PC-3 (cell line): ENCODE measurements around the gene PRUNE2. TPM values are rescaled to one million over a fixed set of nuclear protein-coding genes. Genes with fewer than 3 reads are reported as not detected.

Experiments
- ATAC-seq: fragments of 200-7000 bp; cut with Tn5 transposase; 2 replicates; pipeline ENCODE4 v1.9.1; 2020; ENCODE audit warnings: mild to moderate bottlenecking, moderate library complexity
- BruUV-seq: library from RNA; stranded (reverse); fragments of 400-500 nt; replicated peaks from 2 replicates; lab custom pipeline; 2021; lab: Mats Ljungman, UMichigan
- CTCF ChIA-PET: fragments of 300-600 bp; sonication (Branson Sonifier 250); formaldehyde crosslinking; loops from one replicate; lab custom pipeline; 2022; ENCODE audit warnings: antibody characterized with exemption; lab: Charles Lee
- POLR2A ChIA-PET: fragments of 300-600 bp; sonication (Branson Sonifier 250); formaldehyde crosslinking; loops from one replicate; lab custom pipeline; 2022; ENCODE audit warnings: antibody characterized with exemption; ENCODE audit not compliant: unreplicated experiment; lab: Charles Lee
- DNase-seq: peaks from one replicate; pipeline ENCODE4 v3.0.0-alpha.2; 2015
- H2AFZ ChIP-seq: fragments of 300-600 bp; sonication (generic); 2 replicates; pipeline ENCODE4 v1.6.0; 2016; ENCODE audit warnings: antibody characterized with exemption, low read length
- H3F3A ChIP-seq: fragments of 300-600 bp; sonication (generic); one replicate; pipeline ENCODE4 v1.6.0; 2017; ENCODE audit warnings: antibody characterized with exemption, low read length, control low read depth, mild to moderate bottlenecking; ENCODE audit not compliant: unreplicated experiment
- H3K27ac ChIP-seq: fragments of 300-600 bp; sonication (generic); 2 replicates; pipeline ENCODE4 v1.5.1; 2016; ENCODE audit warnings: mild to moderate bottlenecking, low read length
- H3K27me3 ChIP-seq: fragments of 300-600 bp; sonication (generic); 2 replicates; pipeline ENCODE4 v1.6.1; 2016; ENCODE audit warnings: low read length, mixed read lengths
- H3K36me3 ChIP-seq: fragments of 300-600 bp; sonication (generic); 2 replicates; pipeline ENCODE4 v1.6.1; 2016; ENCODE audit warnings: low read depth, mixed run types, low read length, mixed read lengths
- H3K4me1 ChIP-seq: fragments of 300-600 bp; sonication (generic); 2 replicates; pipeline ENCODE4 v1.5.1; 2016; ENCODE audit warnings: low read length; ENCODE audit not compliant: insufficient read depth
- H3K4me2 ChIP-seq: fragments of 300-600 bp; sonication (generic); 2 replicates; pipeline ENCODE4 v1.6.0; 2016; ENCODE audit warnings: low read length
- H3K4me3 ChIP-seq: fragments of 300-600 bp; sonication (generic); 2 replicates; pipeline ENCODE4 v1.5.1; 2016; ENCODE audit warnings: mild to moderate bottlenecking, low read length, mixed read lengths
- H3K79me2 ChIP-seq: fragments of 300-600 bp; sonication (generic); 2 replicates; pipeline ENCODE4 v1.6.1; 2017; ENCODE audit warnings: low read length, mixed read lengths
- H3K9ac ChIP-seq: fragments of 300-600 bp; sonication (generic); 2 replicates; pipeline ENCODE4 v1.6.0; 2016; ENCODE audit warnings: mild to moderate bottlenecking, low read length
- H3K9me2 ChIP-seq: fragments of 300-600 bp; sonication (generic); replicated peaks from 2 replicates; pipeline ENCODE4 v1.6.1; 2016; ENCODE audit warnings: mixed run types, low read length, mixed read lengths
- H3K9me3 ChIP-seq: fragments of 300-600 bp; sonication (generic); 2 replicates; pipeline ENCODE4 v1.6.1; 2016; ENCODE audit warnings: low read length, mixed read lengths
- H4K20me1 ChIP-seq: fragments of 300-600 bp; sonication (generic); 2 replicates; pipeline ENCODE4 v1.6.1; 2016; ENCODE audit warnings: low read length, mixed read lengths
- EZH2 ChIP-seq: fragments of 300-600 bp; sonication (generic); IDR thresholded peaks from one replicate; pipeline ENCODE4 v1.6.1; 2017; ENCODE audit warnings: antibody characterized with exemption, mild to moderate bottlenecking, low read length; ENCODE audit not compliant: unreplicated experiment
- EZH2phosphoT487 ChIP-seq: fragments of 300-600 bp; sonication (generic); IDR thresholded peaks from 2 replicates; pipeline ENCODE4 v1.6.1; 2018; ENCODE audit warnings: mild to moderate bottlenecking, antibody characterized with exemption, low read length, borderline replicate concordance
- intact Hi-C: fragments of 100-400 bp; cut with micrococcal nuclease; formaldehyde crosslinking; loops from 2 replicates; pipeline ENCODE4 v1.9.0; 2023
- total RNA-seq: library from RNA; depleted of rRNA; stranded (reverse); fragments of >200 nt; gene quantifications from 2 replicates; pipeline ENCODE4 v1.2.3, GENCODE V29; 2014
- TF ChIP-seq, protein P1 (sequence below): fragments of 300-600 bp; sonication (generic); conservative IDR thresholded peaks from 2 replicates; pipeline ENCODE4 v1.5.1; 2017; ENCODE audit warnings: antibody characterized with exemption, low read depth, mild to moderate bottlenecking, low read length

The PRUNE2 gene
- total RNA-seq, 1 experiment from 2014 or later, result not detected

GRCh38 chr9:76603931-76604570 lies 301.9 kb downstream of the PRUNE2 start:
- Histone ChIP-seq H3K9me3 (no peaks in the 10 kb centered on the region), H3K4me2 (no peak overlapping the region), H3K9ac (no peak overlapping the region), H3K27ac (no peak overlapping the region), H3K36me3 (no peaks in the 10 kb centered on the region), H2AFZ (no peak overlapping the region), H3F3A (no peaks in the 10 kb centered on the region), H3K27me3 (peaks cover 4% of the 10 kb centered on the region), H4K20me1 (no peaks in the 10 kb centered on the region), H3K9me2 (no peaks in the 10 kb centered on the region), H3K4me1 (no peaks in the 10 kb centered on the region), H3K4me3 (no peak overlapping the region), H3K79me2 (no peaks in the 10 kb centered on the region)
- POLR2A ChIA-PET, result no interaction called here
- DNase-seq (no peak), ATAC-seq (no peak)
- CTCF ChIA-PET, result no interaction called here
- intact Hi-C loops, result no loop called here
- no TSS peak for BruUV-seq
- TF ChIP-seq EZH2, result no peak
- TF ChIP-seq, protein P1, sequence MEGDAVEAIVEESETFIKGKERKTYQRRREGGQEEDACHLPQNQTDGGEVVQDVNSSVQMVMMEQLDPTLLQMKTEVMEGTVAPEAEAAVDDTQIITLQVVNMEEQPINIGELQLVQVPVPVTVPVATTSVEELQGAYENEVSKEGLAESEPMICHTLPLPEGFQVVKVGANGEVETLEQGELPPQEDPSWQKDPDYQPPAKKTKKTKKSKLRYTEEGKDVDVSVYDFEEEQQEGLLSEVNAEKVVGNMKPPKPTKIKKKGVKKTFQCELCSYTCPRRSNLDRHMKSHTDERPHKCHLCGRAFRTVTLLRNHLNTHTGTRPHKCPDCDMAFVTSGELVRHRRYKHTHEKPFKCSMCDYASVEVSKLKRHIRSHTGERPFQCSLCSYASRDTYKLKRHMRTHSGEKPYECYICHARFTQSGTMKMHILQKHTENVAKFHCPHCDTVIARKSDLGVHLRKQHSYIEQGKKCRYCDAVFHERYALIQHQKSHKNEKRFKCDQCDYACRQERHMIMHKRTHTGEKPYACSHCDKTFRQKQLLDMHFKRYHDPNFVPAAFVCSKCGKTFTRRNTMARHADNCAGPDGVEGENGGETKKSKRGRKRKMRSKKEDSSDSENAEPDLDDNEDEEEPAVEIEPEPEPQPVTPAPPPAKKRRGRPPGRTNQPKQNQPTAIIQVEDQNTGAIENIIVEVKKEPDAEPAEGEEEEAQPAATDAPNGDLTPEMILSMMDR, result no peak
- TF ChIP-seq EZH2phosphoT487, result no peak

DNA sequence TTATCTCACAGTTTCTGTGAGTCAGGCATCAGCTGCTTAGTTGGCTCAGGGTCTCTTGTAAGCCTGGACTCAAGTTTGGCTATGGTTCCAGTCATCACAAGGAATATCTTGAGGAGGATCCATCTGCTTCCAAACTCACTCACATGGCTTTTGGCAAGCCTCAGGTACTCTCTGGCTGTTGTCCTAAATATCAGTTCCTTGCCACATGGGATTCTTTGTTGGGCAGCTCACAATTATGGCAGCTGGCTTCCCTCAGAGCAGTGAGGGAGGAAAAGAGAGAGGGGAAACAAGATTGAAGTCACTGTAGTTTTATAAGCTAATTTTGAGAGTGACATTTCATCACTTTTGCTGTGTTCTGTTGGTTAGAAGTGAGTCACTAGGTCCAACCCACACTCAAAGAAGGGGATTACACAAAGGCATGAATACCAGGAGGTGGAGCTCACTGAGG lies 302.4 kb downstream of the PRUNE2 start:
- no peak for TF ChIP-seq EZH2
- TF ChIP-seq, protein P1, result no peak
- no peak for TF ChIP-seq EZH2phosphoT487
- H2AFZ ChIP-seq, result no peak overlapping the region
- no peaks in the 10 kb centered on the region for H3K9me3 ChIP-seq
- no peak overlapping the region for H3K4me2 ChIP-seq
- intact Hi-C loops, result no loop called here
- no peaks in the 10 kb centered on the region for H3K9me2 ChIP-seq
- H3K79me2 ChIP-seq, result no peaks in the 10 kb centered on the region
- ChIA-PET CTCF (no interaction called here), POLR2A (no interaction called here)
- BruUV-seq, result no TSS peak
- ATAC-seq, result no peak
- no peak overlapping the region for H3K27ac ChIP-seq
- no peaks in the 10 kb centered on the region for H4K20me1 ChIP-seq
- no peaks in the 10 kb centered on the region for H3K4me1 ChIP-seq
- no peak overlapping the region for H3K4me3 ChIP-seq
- H3F3A ChIP-seq, result no peaks in the 10 kb centered on the region
- no peak for DNase-seq
- no peak overlapping the region for H3K9ac ChIP-seq
- no peaks in the 10 kb centered on the region for H3K27me3 ChIP-seq
- no peaks in the 10 kb centered on the region for H3K36me3 ChIP-seq

GRCh38 chr9:76602199-76602598 lies 303.7 kb downstream of the PRUNE2 start:
- no peaks in the 10 kb centered on the region for H3K79me2 ChIP-seq
- no peak overlapping the region for H3K4me3 ChIP-seq
- POLR2A ChIA-PET, result no interaction called here
- no peak overlapping the region for H3K27ac ChIP-seq
- H3K9me3 ChIP-seq, result no peaks in the 10 kb centered on the region
- TF ChIP-seq, protein P1, result no peak
- TF ChIP-seq EZH2 (no peak), EZH2phosphoT487 (no peak)
- DNase-seq (no peak), ATAC-seq (no peak)
- no peak overlapping the region for H3K4me2 ChIP-seq
- no TSS peak for BruUV-seq
- CTCF ChIA-PET, result no interaction called here
- H3K9ac ChIP-seq, result no peak overlapping the region
- no peaks in the 10 kb centered on the region for H3K4me1 ChIP-seq
- no peaks in the 10 kb centered on the region for H3K27me3 ChIP-seq
- H4K20me1 ChIP-seq, result no peaks in the 10 kb centered on the region
- no peaks in the 10 kb centered on the region for H3F3A ChIP-seq
- no peak overlapping the region for H2AFZ ChIP-seq
- intact Hi-C loops, result no loop called here
- H3K36me3 ChIP-seq, result no peaks in the 10 kb centered on the region
- no peaks in the 10 kb centered on the region for H3K9me2 ChIP-seq
